OCI-LY3 (cell line): ENCODE measurements around the gene GAS7.

Source experiments
- CTCF ChIP-seq: fragments of 200-600, 300-600 bp; sonication (generic); IDR thresholded peaks from 2 replicates; pipeline ENCODE4 v1.5.1; 2014; ENCODE audit warnings: antibody characterized with exemption, low read length, low read depth
- EZH2phosphoT487 ChIP-seq: fragments of 200-600 bp; shearing (Covaris generic); IDR thresholded peaks from 2 replicates; pipeline ENCODE4 v1.6.1; 2018; ENCODE audit warnings: antibody characterized with exemption, mixed run types, low read depth

- TF ChIP-seq CTCF (no peak), EZH2phosphoT487 (no peak)
Observed at GRCh38 chr17:10120109-10120485, 78.3 kb downstream of the GAS7 start.
